Tibial nerve (tissue), 4 donors: ENCODE measurements around the gene OR52W1.

Experiments used
- EP300 ChIP-seq, 2 donors: sonication (generic); formaldehyde crosslinking; IDR thresholded peaks; one replicate each; pipeline ENCODE4 v1.6.1; 2017; ENCODE audit warnings: antibody characterized with exemption in 2 of 2, mild to moderate bottlenecking in 1 of 2
- TF ChIP-seq, protein P1 (sequence below), 5 experiments: fragments of 200-600 bp in 3 of 5; fragments of 450-650 bp in 2 of 5; sonication (generic) in 3 of 5; IDR thresholded peaks; one replicate each; pipeline ENCODE4 v1.5.1; 2016 to 2019; ENCODE audit warnings: antibody characterized with exemption in 5 of 5, mild to moderate bottlenecking in 3 of 5, moderate library complexity in 2 of 5

DNA sequence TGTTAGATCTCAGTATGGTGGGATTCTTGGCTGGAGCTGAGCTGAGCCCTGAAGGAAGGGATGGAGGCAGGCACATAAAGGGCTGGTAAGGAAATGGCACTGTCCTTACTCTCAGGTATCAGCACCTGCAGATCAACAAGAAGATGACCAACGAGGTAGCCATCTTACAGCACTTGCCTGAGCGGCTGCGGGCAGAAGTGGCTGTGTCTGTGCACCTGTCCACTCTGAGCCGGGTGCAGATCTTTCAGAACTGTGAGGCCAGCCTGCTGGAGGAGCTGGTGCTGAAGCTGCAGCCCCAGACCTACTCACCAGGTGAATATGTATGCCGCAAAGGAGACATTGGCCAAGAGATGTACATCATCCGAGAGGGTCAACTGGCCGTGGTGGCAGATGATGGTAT lies 42.3 kb downstream of the OR52W1 start:
- no peak for TF ChIP-seq EP300 (IDR thresholded peaks at IDR 0.05)
- TF ChIP-seq, protein P1, sequence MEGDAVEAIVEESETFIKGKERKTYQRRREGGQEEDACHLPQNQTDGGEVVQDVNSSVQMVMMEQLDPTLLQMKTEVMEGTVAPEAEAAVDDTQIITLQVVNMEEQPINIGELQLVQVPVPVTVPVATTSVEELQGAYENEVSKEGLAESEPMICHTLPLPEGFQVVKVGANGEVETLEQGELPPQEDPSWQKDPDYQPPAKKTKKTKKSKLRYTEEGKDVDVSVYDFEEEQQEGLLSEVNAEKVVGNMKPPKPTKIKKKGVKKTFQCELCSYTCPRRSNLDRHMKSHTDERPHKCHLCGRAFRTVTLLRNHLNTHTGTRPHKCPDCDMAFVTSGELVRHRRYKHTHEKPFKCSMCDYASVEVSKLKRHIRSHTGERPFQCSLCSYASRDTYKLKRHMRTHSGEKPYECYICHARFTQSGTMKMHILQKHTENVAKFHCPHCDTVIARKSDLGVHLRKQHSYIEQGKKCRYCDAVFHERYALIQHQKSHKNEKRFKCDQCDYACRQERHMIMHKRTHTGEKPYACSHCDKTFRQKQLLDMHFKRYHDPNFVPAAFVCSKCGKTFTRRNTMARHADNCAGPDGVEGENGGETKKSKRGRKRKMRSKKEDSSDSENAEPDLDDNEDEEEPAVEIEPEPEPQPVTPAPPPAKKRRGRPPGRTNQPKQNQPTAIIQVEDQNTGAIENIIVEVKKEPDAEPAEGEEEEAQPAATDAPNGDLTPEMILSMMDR (IDR thresholded peaks at IDR 0.05), result no peak
